ENCODE results near the gene TFDP2. TPM values are rescaled to one million over a fixed set of nuclear protein-coding genes. Genes with fewer than 3 reads are reported as not detected.

The TFDP2 gene
- total and polyA plus RNA-seq, 2 of the 8 experiments (the other 6 are each of a cell fraction or from before 2014, with no cell fraction given), result 41.1 to 119 TPM

- TF ChIP-seq ATF2 (IDR thresholded peaks at IDR 0.05; ENCODE audit: low read length), result no peak
- TF ChIP-seq TAF1 (IDR thresholded peaks at IDR 0.05; ENCODE audit: low read depth, low read length), result 0 out of 2 replicates have a peak, but pooled peaks have one; percentile 19
- TF ChIP-seq E2F6 (IDR thresholded peaks at IDR 0.05), result no peak
- TF ChIP-seq POU5F1 (IDR thresholded peaks at IDR 0.05; ENCODE audit: low read depth, low read length), result no peak
- no peak for TF ChIP-seq ASH2L (IDR thresholded peaks at IDR 0.05; ENCODE audit: low read length)
- no peak for TF ChIP-seq SRF (IDR thresholded peaks at IDR 0.05; ENCODE audit: low read depth, low read length)
- TF ChIP-seq TEAD4 (IDR thresholded peaks at IDR 0.05; ENCODE audit: low read depth, low read length), result peak; percentile 7; the same call in 1 of the 2 replicates
- TF ChIP-seq NANOG (IDR thresholded peaks at IDR 0.05; ENCODE audit: insufficient read depth, low read depth, low read length, poor library complexity, severe bottlenecking), result no peak
- no peak for TF ChIP-seq RXRA (IDR thresholded peaks at IDR 0.05; ENCODE audit: insufficient read depth, low read depth, low read length)
- Histone ChIP-seq H3K4me1 (replicated peaks in 1 of 4; ENCODE audit: control insufficient read depth in 3 of 4, insufficient read depth in 4 of 4, low read length in 3 of 4) (peaks cover 0 to 3% (median under 1%) of the 10 kb centered on the region in 4 experiments; a peak in 2 of 7 replicates), H3K27me3 (replicated peaks in 1 of 4; ENCODE audit: control insufficient read depth in 3 of 4, extremely low read depth in 1 of 4, insufficient read depth in 3 of 4, low read length in 3 of 4) (no peaks in the 10 kb centered on the region), H3K23ac (ENCODE audit: insufficient read length) (no peak overlapping the region), H2AFZ (ENCODE audit: low read length) (no peak overlapping the region), H4K20me1 (replicated peaks in 1 of 2; ENCODE audit: control insufficient read depth in 1 of 2, insufficient read depth in 2 of 2, low read length in 2 of 2) (no peaks in the 10 kb centered on the region), H2BK20ac (ENCODE audit: low read length) (no peak overlapping the region), H4K91ac (replicated peaks; ENCODE audit: insufficient read length, low read length) (no peak overlapping the region), H4K8ac (ENCODE audit: extremely low read depth, insufficient read depth, low read length) (no peak overlapping the region), H3K4ac (replicated peaks; ENCODE audit: insufficient read length, low read depth, low read length) (no peak overlapping the region), H4K5ac (ENCODE audit: insufficient read length, low read depth, low read length) (peak overlapping the region; percentile 72), H3K9me3 (ENCODE audit: insufficient read depth in 2 of 2, low read depth in 1 of 2, low read length in 1 of 2) (no peaks in the 10 kb centered on the region), H2BK120ac (replicated peaks; ENCODE audit: low read depth, low read length) (no peak overlapping the region), H2AK5ac (ENCODE audit: low read depth, low read length) (no peak overlapping the region), H2BK15ac (ENCODE audit: low read length) (no peak overlapping the region), H2BK5ac (ENCODE audit: low read depth, low read length) (no peak overlapping the region), H2BK12ac (ENCODE audit: low read depth, low read length) (no peak overlapping the region), H3K14ac (ENCODE audit: insufficient read length) (no peak overlapping the region), H3K79me1 (ENCODE audit: low read depth, low read length) (no peaks in the 10 kb centered on the region), H3K36me3 (ENCODE audit: control insufficient read depth in 2 of 4, insufficient read depth in 4 of 4, low read length in 3 of 4) (peaks cover 0 to 12% (median 1%) of the 10 kb centered on the region in 4 experiments; a peak in 2 of 8 replicates), H3K27ac (ENCODE audit: low read depth, low read length) (no peak overlapping the region), H3K23me2 (ENCODE audit: low read depth, low read length) (no peaks in the 10 kb centered on the region), H3K9ac (replicated peaks in 1 of 4; ENCODE audit: extremely low read depth in 1 of 4, low read depth in 3 of 4, low read length in 3 of 4) (peak overlapping the region in 3 of 4 experiments; percentile 25 to 63 (median 26); a peak in 1 of 7 replicates), H3K18ac (ENCODE audit: extremely low read depth, low read length) (no peak overlapping the region), H3K79me2 (ENCODE audit: control insufficient read depth in 1 of 2, insufficient read depth in 2 of 2, low read length in 2 of 2) (peaks cover 0 to 54% of the 10 kb centered on the region in 2 experiments), H3K4me2 (ENCODE audit: insufficient read depth in 1 of 2, low read depth in 2 of 2, low read length in 2 of 2) (peak overlapping the region; percentile 68 to 74), H3K56ac (replicated peaks; ENCODE audit: insufficient read length, low read depth, low read length) (no peak overlapping the region), H3K4me3 (ENCODE audit: extremely low read depth in 1 of 4, insufficient read depth in 2 of 4, low read depth in 3 of 4, low read length in 4 of 4) (peak overlapping the region; percentile 62 to 93 (median 81))
- 0% methylated on average over 2 of the region's 2 CpGs; no CpG with 5 or more reads in 1 of the 2 experiments for WGBS, 2 experiments (ENCODE audit: extremely low coverage in 1 of 2, insufficient coverage in 1 of 2, insufficient read length in 1 of 2, insufficient replicate concordance in 2 of 2, low coverage in 1 of 2, low lambda C conversion rate in 2 of 2, missing lambda C conversion rate in 1 of 2)
- CTCF ChIA-PET (ENCODE audit: partially characterized antibody), result interaction anchor here (1.1 to 1.4 kb wide), 2 partner anchors 38 to 93 kb away, joined by 3 read pairs; no protein-coding TSS in a partner anchor
- FAIRE-seq, result no peak
- POLR2A ChIA-PET (ENCODE audit: partially characterized antibody), result interaction anchor here (1.3 to 1.4 kb wide), 2 partner anchors 14 to 252 kb away, joined by 5 to 6 read pairs; no protein-coding TSS in a partner anchor
- no peak for DNase-seq (ENCODE audit: low read depth in 1 of 2, low spot score in 2 of 2)
These were observed 121.6 kb downstream of the TFDP2 start for GRCh38 chr3:142027735-142028134.

Data from H1 (cell line).